ENCODE results near the gene TAOK1.
"Not testable (repeated sequence)": the region's sequence is repeated elsewhere in the genome, so short reads cannot be mapped to it uniquely, and the experiment has no call there.

Gene TAOK1

DNA sequence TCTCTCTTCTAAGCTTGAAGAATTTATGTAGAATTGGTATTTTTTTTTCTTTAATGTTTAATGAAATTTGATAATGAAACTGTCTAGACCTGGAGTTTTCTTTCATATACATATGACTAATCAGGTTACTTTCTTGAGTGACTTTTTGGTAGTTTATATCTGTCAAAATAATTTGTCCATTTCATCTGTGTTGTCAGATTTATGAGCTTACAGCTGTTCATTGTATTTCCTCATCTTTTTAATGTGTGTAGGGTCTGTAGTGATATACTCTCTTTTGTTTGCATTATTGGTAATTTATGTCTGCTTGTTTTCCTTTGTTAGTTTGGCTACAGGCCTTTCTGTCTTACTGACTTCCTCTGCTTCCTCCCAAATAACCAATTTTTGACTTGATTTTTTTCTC, 55.7 kb downstream of the TAOK1 start:
- DNase-seq (ENCODE audit: low read depth) = no peak

DNA sequence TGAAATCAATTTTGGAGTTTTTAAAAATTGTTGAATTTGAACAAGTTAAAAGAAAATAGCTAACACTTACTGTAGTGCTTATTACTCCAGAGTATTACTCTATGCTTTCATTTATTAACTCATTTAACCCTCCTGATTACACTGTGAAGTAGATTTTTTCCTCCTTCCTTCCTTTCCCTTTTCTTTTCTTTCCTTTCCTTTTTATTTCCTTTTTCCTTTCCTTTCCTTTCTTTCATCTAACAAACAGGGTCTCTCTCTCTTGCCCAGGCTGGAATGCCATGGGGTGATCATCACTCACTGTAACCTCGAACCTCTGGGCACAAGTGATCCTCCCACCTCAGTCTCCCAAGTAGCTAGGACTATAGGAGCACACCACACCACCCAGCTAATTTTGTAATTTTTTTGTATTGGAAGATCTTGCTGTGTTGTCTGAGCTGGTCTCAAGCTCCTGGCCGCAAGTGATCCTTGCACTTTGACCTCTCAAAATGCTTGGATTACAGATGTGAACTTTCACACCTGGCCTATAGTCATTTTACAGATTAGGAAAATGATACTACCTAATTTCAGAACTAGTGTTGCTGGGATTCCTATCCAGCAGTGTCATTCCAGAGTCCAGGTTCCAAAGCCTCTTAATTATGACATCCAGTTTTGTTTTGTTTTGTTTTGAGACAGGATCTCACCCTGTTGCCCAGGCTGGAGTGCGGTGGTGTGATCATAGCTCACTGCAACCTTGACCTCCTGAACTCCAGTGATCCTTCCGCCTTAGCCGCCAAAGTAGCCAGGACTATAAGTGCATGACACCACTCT, 59.9 kb downstream of the TAOK1 start:
- no peak for DNase-seq (ENCODE audit: low read depth)

DNA sequence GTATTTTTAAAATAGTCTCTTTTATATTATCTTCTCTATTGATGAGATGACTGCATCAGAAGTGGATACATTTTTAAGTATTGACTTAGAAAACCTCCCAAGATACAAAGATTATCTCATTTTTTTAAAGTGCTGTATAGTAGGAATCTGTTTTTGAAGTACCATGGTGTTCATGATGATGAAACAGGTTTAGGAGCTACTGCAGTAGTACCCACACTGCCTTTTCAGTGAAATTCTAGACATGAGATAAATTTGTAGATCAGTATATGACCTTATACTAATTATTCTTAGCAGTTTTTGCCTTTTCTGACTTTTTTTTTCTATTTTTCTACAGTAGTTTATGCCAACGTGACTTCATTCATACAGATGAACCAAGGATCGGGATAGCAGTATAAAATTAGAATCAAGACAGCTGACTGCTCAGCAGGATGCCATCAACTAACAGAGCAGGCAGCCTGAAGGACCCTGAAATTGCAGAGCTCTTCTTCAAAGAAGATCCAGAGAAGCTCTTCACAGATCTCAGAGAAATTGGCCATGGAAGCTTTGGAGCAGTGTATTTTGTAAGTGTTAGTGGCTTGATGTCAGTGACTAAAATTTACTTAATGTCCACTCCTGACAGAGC, 61.1 kb downstream of the TAOK1 start:
- DNase-seq (ENCODE audit: low read depth) = no peak

DNA sequence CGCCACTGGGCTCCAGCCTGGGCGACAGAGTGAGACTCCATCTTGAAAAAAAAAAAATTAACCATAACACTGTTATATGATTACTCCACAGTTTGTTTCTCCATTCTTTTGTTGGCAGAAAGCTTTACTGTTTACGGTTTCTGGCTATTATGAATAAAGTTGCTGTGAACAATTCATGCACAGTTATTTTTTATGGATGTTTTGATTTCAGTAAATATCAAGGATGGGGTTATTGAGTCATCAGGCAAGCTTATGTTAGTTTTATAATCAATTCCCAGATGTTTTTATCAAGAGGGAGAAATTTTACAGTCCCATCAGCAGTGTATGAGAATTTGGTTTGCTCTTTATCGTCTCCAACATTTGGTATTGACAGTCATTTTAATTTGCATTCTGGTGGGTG, 67.9 kb downstream of the TAOK1 start:
- no peak for DNase-seq (ENCODE audit: low read depth)

DNA sequence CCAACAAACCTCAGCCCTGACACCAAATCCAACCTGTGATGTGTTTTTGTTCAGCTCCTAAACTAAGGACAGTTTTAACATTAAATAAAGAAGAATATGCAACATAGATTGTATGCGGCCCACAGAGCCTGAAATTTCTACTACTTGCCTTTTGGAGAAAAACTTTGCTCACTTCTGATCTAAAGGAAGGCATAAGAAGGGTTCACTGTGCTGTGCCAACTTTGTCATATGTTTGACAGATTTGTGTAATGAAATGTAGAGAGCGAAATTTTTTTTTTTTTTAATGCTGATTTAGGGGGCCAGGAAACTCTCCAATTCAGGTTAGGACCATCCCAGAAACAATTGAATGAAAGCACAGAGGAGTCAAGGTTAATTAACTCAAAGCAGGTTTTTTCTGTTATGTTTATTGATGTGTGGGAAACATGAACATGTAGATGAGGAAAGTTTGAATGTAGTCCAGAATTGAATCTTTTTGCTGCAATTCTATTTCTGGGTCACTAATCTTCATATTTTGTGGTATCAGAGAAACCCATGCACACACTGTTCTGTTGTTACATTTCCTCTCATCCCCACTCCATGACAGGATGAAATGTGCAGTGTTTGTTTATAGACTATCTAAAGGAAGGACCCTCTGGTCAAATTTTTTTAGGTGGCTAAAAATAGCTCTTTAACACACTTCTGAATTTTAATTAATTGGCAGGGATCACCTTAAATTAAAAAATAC, 71.5 kb downstream of the TAOK1 start:
- DNase-seq (ENCODE audit: low read depth) = no peak

DNA sequence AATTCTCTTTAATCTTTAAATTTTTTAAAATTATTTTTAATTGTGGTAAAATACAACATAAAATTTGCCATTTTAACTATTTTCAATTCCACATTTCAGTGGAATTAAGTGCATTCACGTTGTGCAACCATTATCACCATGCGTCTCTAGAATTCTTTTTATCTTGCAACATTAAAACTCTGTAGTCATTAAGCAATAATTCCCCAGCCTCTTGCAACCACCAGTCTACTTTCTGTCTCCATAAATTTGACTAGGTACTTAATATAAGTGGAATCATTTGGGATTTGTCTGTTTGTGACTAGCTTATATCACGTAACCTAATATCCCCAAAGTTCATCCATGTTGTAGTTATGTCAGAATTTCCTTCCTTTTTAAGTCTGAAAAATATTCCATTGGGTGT, 79.1 kb downstream of the TAOK1 start:
- no peak for DNase-seq (ENCODE audit: low read depth)

DNA sequence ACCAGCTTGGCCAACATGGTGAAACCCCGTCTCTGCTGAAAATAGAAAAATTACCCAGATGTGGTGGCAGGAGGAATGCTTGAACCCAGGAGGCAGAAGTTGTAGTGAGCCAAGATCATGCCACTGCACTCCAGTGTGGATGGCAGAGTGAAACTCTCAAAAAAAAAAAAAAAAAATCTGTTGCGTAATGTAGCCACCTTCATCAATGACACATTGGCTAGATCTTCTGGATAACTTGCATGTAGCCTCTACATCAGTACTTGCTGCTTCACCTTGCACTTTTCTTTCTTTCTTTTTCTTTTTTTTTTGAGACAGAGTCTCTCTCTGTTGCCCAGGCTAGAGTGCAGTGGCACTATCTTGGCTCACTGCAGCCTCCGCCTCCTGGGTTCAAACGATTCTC, 83.3 kb downstream of the TAOK1 start:
- not testable (repeated sequence) for DNase-seq (ENCODE audit: low read depth)

DNA sequence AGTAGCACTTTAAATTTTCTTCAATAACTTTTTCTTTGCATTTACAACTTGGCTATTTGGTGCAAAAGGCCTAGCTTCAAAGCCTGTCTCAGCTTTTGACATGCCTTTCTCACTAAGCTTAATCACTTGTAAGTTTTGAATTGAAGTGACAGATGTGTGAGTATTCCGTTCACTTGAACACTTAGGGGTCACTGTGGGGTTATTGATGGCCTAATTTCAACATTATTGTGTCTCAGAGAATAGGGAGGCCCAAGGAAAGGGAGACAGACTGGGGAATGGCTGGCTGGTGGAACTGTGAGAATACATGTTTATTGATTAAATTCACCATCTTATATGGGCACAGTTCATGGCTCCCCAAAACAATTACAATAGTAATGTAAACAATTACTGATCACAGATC, 84.1 kb downstream of the TAOK1 start:
- no peak for DNase-seq (ENCODE audit: low read depth)

DNA sequence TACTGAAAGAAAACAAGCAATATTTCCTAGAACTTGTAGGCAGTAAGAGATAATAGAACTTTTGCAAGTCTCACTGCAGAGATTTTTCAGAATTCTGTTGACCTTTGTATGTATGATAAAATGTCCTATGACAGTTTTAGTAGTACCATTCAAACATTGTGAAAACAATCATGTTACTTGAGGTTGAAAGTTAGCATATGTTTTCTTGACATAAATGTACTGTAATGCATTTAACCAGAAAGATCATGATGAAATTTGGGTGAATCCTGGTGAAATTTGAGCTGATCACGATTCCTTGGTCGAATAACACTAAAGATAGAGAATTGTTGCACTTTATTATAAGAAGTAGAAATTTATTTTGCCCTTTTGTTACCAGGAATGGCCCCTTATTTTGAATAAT, 85.7 kb downstream of the TAOK1 start:
- DNase-seq (ENCODE audit: low read depth) = no peak

DNA sequence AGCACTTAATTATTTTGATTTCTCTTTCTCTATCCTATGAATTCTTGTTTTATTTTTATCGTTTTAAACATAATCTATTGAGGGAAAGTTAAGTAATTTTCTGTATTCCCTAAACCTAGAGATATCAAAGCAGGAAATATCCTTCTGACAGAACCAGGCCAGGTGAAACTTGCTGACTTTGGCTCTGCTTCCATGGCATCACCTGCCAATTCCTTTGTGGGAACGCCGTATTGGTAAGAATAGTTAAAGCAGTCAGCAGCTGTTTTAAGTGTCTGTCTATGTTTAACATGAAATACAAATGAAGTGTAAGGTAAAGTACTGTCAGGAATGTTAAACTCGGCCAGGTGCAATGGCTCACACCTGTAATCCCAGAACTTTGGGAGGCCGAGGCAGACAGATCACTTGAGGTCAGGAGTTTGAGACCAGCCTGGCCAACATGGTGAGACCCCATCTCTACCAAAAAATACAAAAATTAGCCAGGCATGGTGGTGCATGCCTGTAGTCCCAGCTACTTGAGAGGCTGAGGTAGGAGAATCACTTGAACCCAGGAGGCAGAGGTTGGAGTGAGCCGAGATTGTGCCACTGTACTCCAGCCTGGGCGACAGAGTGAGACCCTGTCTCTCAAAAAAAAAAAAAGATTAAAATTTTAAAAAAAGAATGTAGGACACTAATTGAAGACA, 90.2 kb downstream of the TAOK1 start:
- DNase-seq (ENCODE audit: low read depth) = not testable (repeated sequence)

DNA sequence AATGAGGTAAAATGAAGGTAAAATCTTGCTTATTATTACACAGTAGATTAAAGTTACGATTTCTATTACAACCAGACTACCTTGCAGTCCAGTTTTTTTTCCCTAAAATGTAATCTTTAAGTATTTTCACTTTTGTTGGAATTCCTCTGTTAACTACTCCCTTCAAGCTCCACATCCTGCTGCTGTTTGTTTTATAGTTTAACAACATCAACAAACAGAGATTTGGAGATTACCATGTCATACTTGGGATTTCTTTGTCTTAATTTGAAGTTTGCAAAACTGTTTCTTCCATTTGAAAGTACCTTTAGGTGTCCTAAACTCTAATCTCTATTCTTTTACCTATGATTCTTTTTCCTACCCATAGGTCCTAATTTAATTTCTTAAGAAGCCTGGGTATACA, 93.3 kb downstream of the TAOK1 start:
- DNase-seq (ENCODE audit: low read depth) = no peak

DNA sequence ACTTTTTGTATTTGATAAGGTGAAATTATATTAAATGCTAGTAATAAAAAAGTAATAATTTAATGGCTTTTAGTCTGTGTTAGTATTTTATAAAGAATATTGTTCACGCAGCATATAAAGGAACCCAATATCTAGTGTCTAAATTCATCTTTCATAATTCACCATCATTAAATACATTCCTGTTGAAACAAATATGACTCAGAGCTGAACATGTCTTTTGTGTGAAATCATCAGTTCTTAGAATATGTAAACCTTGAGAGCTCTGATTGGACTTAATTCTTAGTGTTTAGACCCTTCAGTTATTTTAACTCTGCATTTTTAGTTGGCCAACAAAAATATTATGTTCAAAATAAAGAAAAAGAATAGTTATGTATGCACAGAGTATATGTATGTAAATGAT, 104.8 kb downstream of the TAOK1 start:
- no peak for DNase-seq (ENCODE audit: low read depth)

DNA sequence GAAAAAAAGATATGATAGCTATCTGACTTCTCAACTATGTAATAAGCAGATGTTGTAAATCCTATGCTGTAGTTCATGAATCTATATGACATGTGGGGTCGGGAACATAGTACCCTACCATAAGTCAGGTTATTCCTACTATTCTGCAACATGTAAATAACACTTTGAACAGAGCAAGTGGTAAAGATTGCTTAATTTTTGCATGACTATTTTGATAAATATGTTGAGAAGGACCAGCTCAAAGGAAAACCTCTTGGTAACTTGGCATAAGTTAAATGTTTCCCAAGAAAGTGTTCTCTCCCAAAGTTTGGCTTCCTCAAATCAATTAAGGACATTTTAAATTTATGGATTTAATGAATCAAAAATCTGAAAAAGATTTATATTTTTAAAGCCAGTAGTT, 114.5 kb downstream of the TAOK1 start:
- DNase-seq (ENCODE audit: low read depth) = no peak

DNA sequence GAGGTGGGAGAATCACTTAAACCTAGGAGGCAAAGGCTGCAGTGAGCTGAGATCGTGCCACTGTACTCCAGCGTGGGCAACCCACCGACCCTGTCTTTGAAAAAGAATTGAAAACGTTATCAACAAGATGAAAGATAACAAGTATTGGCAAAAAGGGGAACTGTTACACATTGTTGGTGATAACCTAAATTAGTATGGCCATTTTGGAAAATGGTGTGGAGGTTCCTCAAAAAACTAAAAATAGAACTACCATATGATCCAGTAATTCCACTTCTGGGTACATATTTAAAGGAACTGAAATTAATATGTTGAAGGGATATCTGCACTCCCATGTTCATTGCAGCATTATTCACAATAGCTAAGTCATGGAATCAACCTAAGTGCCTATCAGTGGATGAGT, 115.7 kb downstream of the TAOK1 start:
- no peak for DNase-seq (ENCODE audit: low read depth)

DNA sequence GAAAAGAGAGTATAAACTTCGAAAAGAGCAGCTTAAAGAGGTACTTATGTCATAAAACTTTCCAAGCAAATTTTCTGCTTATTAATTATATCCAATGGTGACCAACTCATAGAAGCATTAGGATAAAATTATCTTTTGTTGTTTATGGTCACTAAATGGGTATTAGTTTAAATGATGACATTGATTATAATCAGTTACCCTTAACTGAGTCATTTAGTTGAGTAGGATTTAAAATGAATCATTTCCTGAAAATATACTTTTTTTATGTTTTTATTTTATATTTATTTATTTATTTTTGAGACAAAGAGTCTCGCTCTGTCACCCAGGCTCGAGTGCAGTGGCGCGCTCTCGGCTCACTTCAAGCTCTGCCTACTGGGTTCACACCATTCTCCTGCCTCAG, 120.8 kb downstream of the TAOK1 start:
- DNase-seq (ENCODE audit: low read depth) = no peak

DNA sequence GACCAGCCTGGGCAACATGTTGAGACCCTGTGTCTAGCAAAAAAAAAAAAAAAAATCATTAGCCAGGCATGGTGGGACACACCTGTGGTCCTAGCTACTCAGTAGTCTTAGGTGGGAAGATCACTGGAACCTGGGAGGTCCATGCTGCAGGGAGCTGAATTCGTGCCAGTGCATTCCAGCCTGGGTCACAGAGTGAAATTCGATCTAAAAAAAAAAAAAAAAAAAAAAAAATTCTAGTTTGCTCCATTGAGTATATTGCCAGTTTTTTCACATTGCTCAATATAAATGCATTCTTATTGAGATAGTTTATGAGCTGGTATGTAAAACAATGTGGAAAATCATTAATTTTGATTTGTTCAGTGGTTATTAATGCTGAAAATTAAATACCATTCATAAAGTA, 124.6 kb downstream of the TAOK1 start:
- DNase-seq (ENCODE audit: low read depth) = no peak

DNA sequence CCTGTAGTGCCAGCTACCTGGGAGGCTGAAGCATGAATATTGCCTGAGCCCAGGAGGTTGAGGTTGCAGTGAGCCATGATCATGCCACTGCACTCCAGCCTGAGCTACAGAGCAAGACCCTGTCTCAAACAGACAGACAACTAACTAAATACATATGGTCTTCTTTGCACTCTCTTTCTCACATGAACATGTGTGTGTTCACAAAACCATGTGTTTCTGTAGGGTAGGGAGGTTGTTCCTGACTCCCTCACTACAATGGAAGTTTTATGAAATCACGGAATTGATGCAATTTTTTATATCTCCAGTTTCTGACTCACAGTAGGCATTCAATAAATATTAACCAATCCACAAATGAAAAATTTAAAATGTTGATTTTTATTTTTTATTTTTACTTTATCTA, 128.2 kb downstream of the TAOK1 start:
- DNase-seq (ENCODE audit: low read depth) = no peak

DNA sequence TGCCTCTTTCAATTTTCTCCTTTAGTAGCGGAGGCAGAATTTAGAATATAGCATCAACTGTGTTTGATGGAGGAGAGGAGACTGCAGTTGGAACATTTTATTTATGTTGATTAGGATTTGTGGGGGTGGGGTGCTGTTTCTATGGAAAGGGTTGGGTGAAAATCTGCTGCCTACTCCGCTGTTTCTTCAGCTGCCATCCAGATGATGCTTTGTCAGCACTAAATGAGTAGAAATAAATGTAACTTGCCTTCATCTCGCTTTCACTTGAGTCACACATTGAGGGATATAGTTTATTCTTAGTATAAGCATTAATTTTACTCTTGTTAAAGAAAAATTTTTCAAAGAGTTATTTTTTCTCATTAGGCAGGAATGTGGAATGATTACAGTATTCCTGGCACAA, 134.5 kb downstream of the TAOK1 start:
- no peak for DNase-seq (ENCODE audit: low read depth)

DNA sequence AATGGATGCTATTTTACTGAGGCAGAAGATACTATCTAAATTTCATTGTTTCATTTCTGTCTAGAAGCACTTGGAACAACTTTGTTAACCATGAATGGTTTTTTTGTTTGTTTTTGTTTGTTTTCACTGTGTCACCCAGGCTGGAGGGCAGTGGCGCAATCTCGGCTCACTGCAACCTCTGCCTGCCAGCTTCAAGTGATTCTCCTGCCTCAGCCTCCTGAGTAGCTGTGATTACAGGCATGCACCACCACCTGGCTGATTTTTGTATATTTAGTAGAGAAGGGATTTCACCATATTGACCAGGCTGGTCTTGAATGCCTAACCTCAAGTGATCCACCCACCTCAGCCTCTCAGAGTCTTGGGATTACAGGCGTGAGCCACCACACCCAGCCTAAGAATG, 136.2 kb downstream of the TAOK1 start:
- no peak for DNase-seq (ENCODE audit: low read depth)

DNA sequence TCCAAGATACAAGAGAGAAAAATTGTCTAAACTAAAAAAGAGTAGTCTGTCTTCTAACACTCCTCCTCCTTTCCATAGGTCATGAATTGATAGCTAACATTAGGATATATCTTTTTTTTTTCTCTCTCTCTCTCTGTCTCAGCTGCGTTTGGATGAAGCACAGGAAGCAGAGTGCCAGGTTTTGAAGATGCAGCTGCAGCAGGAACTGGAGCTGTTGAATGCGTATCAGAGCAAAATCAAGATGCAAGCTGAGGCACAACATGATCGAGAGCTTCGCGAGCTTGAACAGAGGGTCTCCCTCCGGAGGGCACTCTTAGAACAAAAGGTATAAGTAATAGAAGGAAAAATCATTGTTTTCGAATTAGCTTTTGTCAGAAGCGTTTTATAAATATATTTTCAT, 143.8 kb downstream of the TAOK1 start:
- DNase-seq (ENCODE audit: low read depth) = no peak

DNA sequence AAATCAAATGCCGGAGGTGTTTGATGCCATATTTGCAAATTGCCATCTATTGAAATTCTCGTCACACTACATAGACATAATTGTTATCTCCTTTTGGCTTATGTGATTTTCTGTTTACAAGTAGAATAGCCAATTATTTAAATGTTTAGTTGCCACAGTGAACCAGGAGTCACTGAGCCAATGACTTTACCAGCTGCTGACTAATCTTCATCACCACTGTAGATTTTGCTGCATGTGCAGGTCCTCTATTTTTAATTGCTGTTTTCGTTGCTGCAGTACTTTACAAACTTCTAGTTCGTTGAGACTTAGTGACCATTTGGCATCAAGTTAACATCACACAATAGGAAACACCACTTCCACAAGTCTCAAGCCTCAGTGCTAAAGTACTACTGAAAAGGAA, 153.9 kb downstream of the TAOK1 start:
- no peak for DNase-seq (ENCODE audit: low read depth)

DNA sequence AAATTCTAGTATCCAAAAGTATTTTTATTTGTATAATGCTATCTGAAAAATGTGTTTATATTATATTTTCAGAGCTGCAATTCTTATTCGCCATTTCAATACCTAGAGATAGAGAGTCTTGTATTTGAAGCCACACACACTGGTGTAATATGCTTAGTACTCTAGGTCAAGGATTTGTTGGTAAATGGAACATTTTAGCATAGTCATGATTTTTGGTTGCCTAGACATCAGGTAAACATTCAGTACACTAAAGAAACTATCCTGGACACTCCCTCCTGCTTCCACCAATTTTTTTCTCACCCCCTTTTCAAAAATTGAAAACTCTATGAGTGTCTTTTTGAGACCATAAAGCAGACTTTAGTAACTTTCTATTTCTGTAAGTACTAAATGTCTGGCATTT, 155.9 kb downstream of the TAOK1 start:
- DNase-seq (ENCODE audit: low read depth) = no peak

DNA sequence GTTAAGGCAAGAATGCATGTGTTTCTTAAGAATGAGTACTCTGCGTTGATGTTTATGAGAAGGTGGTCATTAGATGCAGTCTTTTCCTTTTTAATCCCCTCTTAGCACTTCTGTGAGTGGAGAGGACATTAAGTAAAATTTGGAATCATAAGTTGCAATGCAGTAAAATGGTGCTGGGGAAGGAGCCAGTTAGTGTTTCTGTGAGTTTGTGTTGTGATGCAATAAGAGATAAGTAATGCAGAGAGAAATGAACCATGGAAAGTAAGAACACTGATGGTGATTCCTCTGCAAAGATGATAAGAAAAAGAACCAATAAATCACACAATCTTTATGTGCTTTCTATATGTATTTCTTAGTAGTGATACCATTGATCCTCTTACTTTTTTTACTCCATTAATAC, 156.7 kb downstream of the TAOK1 start:
- no peak for DNase-seq (ENCODE audit: low read depth)
